Hematopoietic multipotent progenitor cell treated with erythropoietin and hydrocortisone succinate and interleukin-3 and kit ligand, for 8 days (in vitro differentiated cells): ENCODE data around the gene HELZ2.

ENCODE experiments used
- DNase-seq: peaks from one replicate; pipeline ENCODE4 v3.0.0-alpha.2; 2015

HELZ2 gene

GRCh38 chr20:63536241-63536977 is 37.6 kb downstream of the HELZ2 start:
- DNase-seq = no peak

GRCh38 chr20:63534831-63535651 is 39.0 kb downstream of the HELZ2 start:
- DNase-seq = no peak

GRCh38 chr20:63534427-63534830 is 39.6 kb downstream of the HELZ2 start:
- DNase-seq = no peak

GRCh38 chr20:63533871-63534393 is 40.1 kb downstream of the HELZ2 start:
- DNase-seq = no peak

- DNase-seq = no peak
Measured at GRCh38 chr20:63533388-63533787, 40.7 kb downstream of the HELZ2 start.

GRCh38 chr20:63532449-63532971 is 41.5 kb downstream of the HELZ2 start:
- DNase-seq = no peak

- DNase-seq = no peak
Measured at GRCh38 chr20:63531686-63532448, 42.2 kb downstream of the HELZ2 start.

- DNase-seq = no peak
Measured at GRCh38 chr20:63530788-63531160, 43.3 kb downstream of the HELZ2 start.

- no peak for DNase-seq
Measured at GRCh38 chr20:63529861-63530787, 43.9 kb downstream of the HELZ2 start.

GRCh38 chr20:63529180-63529860 is 44.7 kb downstream of the HELZ2 start:
- no peak for DNase-seq

- no peak for DNase-seq
Measured at GRCh38 chr20:63527184-63527583, 46.9 kb downstream of the HELZ2 start.

- no peak for DNase-seq
Measured at GRCh38 chr20:63525971-63526370, 48.1 kb downstream of the HELZ2 start.

GRCh38 chr20:63525185-63525584 is 48.9 kb downstream of the HELZ2 start:
- no peak for DNase-seq
